Endodermal cell (in vitro differentiated cells): ENCODE results near the gene FCN1. TPM values are rescaled to one million over a fixed set of nuclear protein-coding genes. Genes with fewer than 3 reads are reported as not detected.

Experiments used
- DNase-seq: peaks from one replicate; pipeline ENCODE4 v3.0.0-alpha.2; 2017
- H3K27ac ChIP-seq: 2 replicates; pipeline ENCODE4 v1.5.1; 2013; ENCODE audit warnings: mild to moderate bottlenecking, low read depth, low read length, moderate library complexity
- H3K27me3 ChIP-seq: 2 replicates; pipeline ENCODE4 v1.6.1; 2013; ENCODE audit warnings: mild to moderate bottlenecking, low read length, moderate library complexity; ENCODE audit not compliant: insufficient read depth, control insufficient read depth, poor library complexity, severe bottlenecking
- H3K36me3 ChIP-seq: 2 replicates; pipeline ENCODE4 v1.7.0; 2013; ENCODE audit warnings: mild to moderate bottlenecking, low read length, moderate library complexity; ENCODE audit not compliant: control insufficient read depth, insufficient read depth
- H3K4me1 ChIP-seq: one replicate; pipeline ENCODE4 v1.7.0; 2013; ENCODE audit warnings: low read length; ENCODE audit not compliant: control insufficient read depth, insufficient read depth
- H3K4me3 ChIP-seq: 2 replicates; pipeline ENCODE4 v1.5.1; 2013; ENCODE audit warnings: mild to moderate bottlenecking, low read length, moderate library complexity
- H3K9ac ChIP-seq: 2 replicates; pipeline ENCODE4 v1.6.1; 2013; ENCODE audit warnings: mild to moderate bottlenecking, low read length, moderate library complexity; ENCODE audit not compliant: poor library complexity, severe bottlenecking; ENCODE audit errors: extremely low read depth
- H3K9me3 ChIP-seq: 2 replicates; pipeline ENCODE4 v1.6.1; 2013; ENCODE audit warnings: mild to moderate bottlenecking, low read length, moderate library complexity; ENCODE audit not compliant: control insufficient read depth
- H3K27ac Mint-ChIP-seq: 2 replicates; pipeline ENCODE4 v1.8.0; 2020; ENCODE audit warnings: mixed read lengths
- H3K27me3 Mint-ChIP-seq: 2 replicates; pipeline ENCODE4 v1.8.0; 2021; ENCODE audit warnings: mild to moderate bottlenecking, mixed read lengths; ENCODE audit not compliant: insufficient read depth
- H3K36me3 Mint-ChIP-seq: 2 replicates; pipeline ENCODE4 v1.8.0; 2020; ENCODE audit warnings: low read depth, mixed read lengths
- H3K4me1 Mint-ChIP-seq: 2 replicates; pipeline ENCODE4 v1.8.0; 2020; ENCODE audit warnings: mixed read lengths
- H3K4me3 Mint-ChIP-seq: 2 replicates; pipeline ENCODE4 v1.8.0; 2020; ENCODE audit warnings: mild to moderate bottlenecking, moderate library complexity, mixed read lengths
- H3K9me3 Mint-ChIP-seq: 2 replicates; pipeline ENCODE4 v1.8.0; 2020; ENCODE audit warnings: mild to moderate bottlenecking, mixed read lengths
- WGBS, 2 experiments: methylation state at CpG; one replicate each; pipeline versions ENCODE4 v1.1.5 to v1.1.7; 2013; ENCODE audit warnings: missing lambda C conversion rate in 2 of 2, mixed read lengths in 1 of 2; ENCODE audit not compliant: insufficient coverage in 1 of 2, insufficient read length in 1 of 2; 5-methylcytosine and 5-hydroxymethylcytosine counted together
- total RNA-seq, 2 donors: library from RNA; stranded (reverse); fragmentation: NEBNext Ultra II Directional in 1 of 2; extraction: Animal tissue kit (Norgen Biotek cat#: 25700) in 1 of 2; gene quantifications; 2 replicates in 1 of 2; 3 replicates in 1 of 2; pipeline ENCODE4 v1.2.1, GENCODE V29; 2021
- TF ChIP-seq, protein P1 (sequence below): fragments of 200-600 bp; sonication (generic); conservative IDR thresholded peaks from 2 replicates; pipeline ENCODE4 v1.5.0; 2021; ENCODE audit warnings: antibody characterized with exemption, mild to moderate bottlenecking

FCN1 gene
- total RNA-seq, 2 donors from 2014 or later, result not detected

DNA sequence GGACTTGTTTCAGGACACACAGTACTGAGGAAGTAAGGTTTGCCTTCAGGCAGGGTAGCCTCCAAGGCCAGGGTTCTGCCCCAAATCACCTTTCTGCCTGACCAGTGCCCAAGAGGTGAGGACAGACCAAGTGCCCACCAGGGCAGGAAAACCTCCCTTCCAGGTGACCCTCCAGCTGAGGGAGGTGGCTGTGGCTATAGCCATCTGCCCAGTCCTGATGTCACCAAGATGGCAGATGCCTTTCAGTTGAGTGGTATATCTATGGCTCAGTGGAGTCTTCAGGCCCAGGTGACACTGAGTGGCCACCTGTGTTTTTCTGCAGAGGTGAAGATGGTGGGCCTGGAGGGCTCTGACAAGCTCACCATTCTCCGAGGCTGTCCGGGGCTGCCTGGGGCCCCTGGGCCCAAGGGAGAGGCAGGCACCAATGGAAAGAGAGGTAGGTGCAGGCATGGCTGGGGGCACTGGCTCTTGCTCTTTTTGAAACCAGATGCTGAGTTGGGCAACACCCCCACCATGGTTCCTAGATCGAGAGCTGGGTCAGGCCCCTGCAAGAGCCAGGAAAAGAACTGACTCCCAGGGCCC, 35.4 kb downstream of the FCN1 start:
- Histone ChIP-seq H3K27me3 (no peaks in the 10 kb centered on the region), H3K27ac (no peak overlapping the region), H3K9me3 (no peaks in the 10 kb centered on the region), H3K9ac (no peak overlapping the region), H3K36me3 (no peaks in the 10 kb centered on the region), H3K4me1 (no peaks in the 10 kb centered on the region), H3K4me3 (no peak overlapping the region)
- H3K9me3 Mint-ChIP-seq, result no peaks in the 10 kb centered on the region
- H3K4me3 Mint-ChIP-seq, result no peak overlapping the region
- DNase-seq, result no peak
- H3K27ac Mint-ChIP-seq, result no peak overlapping the region
- H3K4me1 Mint-ChIP-seq, result no peaks in the 10 kb centered on the region
- H3K36me3 Mint-ChIP-seq, result no peaks in the 10 kb centered on the region
- 94 to 96% methylated on average over 3 of the region's 3 CpGs for WGBS, 2 experiments
- TF ChIP-seq, protein P1, sequence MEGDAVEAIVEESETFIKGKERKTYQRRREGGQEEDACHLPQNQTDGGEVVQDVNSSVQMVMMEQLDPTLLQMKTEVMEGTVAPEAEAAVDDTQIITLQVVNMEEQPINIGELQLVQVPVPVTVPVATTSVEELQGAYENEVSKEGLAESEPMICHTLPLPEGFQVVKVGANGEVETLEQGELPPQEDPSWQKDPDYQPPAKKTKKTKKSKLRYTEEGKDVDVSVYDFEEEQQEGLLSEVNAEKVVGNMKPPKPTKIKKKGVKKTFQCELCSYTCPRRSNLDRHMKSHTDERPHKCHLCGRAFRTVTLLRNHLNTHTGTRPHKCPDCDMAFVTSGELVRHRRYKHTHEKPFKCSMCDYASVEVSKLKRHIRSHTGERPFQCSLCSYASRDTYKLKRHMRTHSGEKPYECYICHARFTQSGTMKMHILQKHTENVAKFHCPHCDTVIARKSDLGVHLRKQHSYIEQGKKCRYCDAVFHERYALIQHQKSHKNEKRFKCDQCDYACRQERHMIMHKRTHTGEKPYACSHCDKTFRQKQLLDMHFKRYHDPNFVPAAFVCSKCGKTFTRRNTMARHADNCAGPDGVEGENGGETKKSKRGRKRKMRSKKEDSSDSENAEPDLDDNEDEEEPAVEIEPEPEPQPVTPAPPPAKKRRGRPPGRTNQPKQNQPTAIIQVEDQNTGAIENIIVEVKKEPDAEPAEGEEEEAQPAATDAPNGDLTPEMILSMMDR, result no peak
- H3K27me3 Mint-ChIP-seq, result no peaks in the 10 kb centered on the region

DNA sequence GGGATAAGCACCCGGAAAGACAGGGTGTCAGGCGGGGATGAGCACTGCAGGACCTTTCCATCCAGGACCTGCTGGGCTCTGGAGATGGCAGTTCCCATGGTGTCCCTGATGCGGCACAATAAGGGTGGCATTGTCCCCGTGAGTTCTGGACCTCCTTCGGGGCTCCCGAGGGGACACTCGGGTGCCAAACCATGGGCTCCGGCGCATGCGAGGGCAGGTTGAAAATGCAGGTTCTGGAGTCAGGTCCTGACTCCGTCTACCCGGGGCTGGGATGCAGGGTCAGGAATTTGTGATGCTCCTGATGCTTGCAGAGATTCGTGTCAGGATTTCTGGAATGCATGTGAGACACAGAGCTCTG, 36.4 kb downstream of the FCN1 start:
- Histone ChIP-seq H3K9ac (no peak overlapping the region), H3K4me1 (no peaks in the 10 kb centered on the region), H3K36me3 (no peaks in the 10 kb centered on the region), H3K4me3 (no peak overlapping the region), H3K9me3 (no peaks in the 10 kb centered on the region), H3K27me3 (no peaks in the 10 kb centered on the region), H3K27ac (no peak overlapping the region)
- no peak for DNase-seq
- Mint-ChIP-seq H3K4me3 (no peak overlapping the region), H3K4me1 (no peaks in the 10 kb centered on the region), H3K9me3 (no peaks in the 10 kb centered on the region), H3K36me3 (no peaks in the 10 kb centered on the region), H3K27ac (no peak overlapping the region), H3K27me3 (no peaks in the 10 kb centered on the region)
- TF ChIP-seq, protein P1, result no peak
- 92 to 94% methylated on average over 12 to 13 of the region's 13 CpGs for WGBS, 2 experiments

DNA sequence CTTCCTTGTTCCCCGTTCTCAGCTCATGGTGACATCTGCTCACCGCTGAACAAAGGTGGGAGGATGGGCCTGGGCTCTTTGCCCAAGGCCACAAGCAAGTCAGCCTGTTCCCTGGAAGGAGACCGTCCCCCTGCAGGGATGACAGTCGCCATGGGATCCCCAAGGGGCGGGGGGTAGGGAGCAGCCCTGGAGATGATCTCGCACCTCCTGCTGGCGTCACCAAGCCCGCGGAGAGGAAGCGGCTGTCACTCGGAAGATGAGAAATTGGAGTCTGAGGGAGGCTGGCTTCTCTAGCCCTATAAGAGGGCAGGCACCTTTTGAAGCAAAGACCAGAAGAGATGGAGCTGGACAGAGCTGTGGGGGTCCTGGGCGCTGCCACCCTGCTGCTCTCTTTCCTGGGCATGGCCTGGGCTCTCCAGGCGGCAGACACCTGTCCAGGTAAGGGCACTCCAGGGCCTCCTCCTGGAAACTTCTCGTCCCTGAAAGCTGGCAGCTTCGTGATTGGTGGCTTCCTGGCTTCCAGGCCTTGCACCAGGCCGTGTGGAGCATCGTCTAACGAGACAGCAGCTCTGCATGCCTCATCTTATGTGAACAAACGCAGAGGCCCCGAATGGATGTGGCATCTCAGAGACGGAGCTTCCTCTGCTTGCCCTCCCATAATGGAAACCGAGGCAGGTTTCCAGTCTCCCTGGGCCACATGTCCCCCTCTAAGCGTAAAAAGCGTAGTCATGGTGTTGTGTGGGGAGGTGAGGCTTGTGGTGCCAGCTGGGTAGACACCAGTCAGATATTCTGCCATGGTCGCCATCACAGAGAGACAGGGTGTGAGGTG, 37.0 kb downstream of the FCN1 start, which contains the start of gene FCN2:
TSS of gene FCN2 (plus strand) at position 327 of the 829 bp plus-strand sequence. CDS start at position 339, 12 bp downstream.
- Mint-ChIP-seq H3K27ac (no peak within 1 kb of the TSS), H3K4me1 (no peaks in the 10 kb centered on the region), H3K9me3 (no peaks in the 10 kb centered on the region), H3K27me3 (no peaks in the 10 kb centered on the region), H3K4me3 (no peak within 1 kb of the TSS), H3K36me3 (no peaks in the 10 kb centered on the region)
- Histone ChIP-seq H3K36me3 (no peaks in the 10 kb centered on the region), H3K9me3 (no peaks in the 10 kb centered on the region), H3K27me3 (no peaks in the 10 kb centered on the region), H3K27ac (no peak within 1 kb of the TSS), H3K9ac (no peak within 1 kb of the TSS), H3K4me1 (no peaks in the 10 kb centered on the region), H3K4me3 (no peak within 1 kb of the TSS)
- TF ChIP-seq, protein P1, result no peak
- WGBS, 2 experiments, result 89 to 94% methylated on average over 17 to 25 of the region's 25 CpGs
- no peak for DNase-seq
